Keratinocyte (primary cell): ENCODE results near the gene SLC44A1.

ENCODE experiments used
- EZH2 ChIP-seq: IDR thresholded peaks from one replicate; pipeline ENCODE4 v1.6.1; 2012; ENCODE audit warnings: inconsistent platforms, mild to moderate bottlenecking, low read length, moderate library complexity
- TF ChIP-seq, protein P1 (sequence below), 3 experiments: IDR thresholded peaks in 1 of 3; conservative IDR thresholded peaks in 1 of 3; optimal IDR thresholded peaks in 1 of 3; 2 replicates in 2 of 3; 3 replicates in 1 of 3; pipeline versions ENCODE3 to v1.5.1; 2011; ENCODE audit warnings: low read length in 3 of 3, mild to moderate bottlenecking in 3 of 3, moderate library complexity in 2 of 3, control low read depth in 1 of 3, inconsistent platforms in 1 of 3; ENCODE audit not compliant: insufficient read depth in 2 of 3; ENCODE audit errors: extremely low read depth in 1 of 3

DNA sequence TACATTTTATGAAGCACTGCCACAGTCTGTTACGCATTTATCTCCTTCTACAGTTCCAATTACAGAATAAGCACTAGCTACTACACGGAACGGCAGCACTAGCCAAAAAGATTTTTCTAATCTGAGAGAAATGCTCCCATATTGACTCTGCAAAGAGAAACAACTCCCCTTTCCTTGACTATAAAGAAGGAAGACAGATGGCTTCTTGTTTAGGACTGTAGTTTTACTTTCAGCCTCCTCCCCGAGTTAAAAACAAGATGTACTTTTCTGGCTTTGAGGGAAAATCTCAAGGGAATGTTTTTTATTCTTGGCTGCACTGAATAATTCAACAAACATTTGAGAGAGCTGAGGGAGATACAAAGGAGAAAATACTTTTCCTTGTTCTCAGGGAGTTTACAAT lies 1.9 kb upstream of the SLC44A1 start:
- TF ChIP-seq, protein P1, sequence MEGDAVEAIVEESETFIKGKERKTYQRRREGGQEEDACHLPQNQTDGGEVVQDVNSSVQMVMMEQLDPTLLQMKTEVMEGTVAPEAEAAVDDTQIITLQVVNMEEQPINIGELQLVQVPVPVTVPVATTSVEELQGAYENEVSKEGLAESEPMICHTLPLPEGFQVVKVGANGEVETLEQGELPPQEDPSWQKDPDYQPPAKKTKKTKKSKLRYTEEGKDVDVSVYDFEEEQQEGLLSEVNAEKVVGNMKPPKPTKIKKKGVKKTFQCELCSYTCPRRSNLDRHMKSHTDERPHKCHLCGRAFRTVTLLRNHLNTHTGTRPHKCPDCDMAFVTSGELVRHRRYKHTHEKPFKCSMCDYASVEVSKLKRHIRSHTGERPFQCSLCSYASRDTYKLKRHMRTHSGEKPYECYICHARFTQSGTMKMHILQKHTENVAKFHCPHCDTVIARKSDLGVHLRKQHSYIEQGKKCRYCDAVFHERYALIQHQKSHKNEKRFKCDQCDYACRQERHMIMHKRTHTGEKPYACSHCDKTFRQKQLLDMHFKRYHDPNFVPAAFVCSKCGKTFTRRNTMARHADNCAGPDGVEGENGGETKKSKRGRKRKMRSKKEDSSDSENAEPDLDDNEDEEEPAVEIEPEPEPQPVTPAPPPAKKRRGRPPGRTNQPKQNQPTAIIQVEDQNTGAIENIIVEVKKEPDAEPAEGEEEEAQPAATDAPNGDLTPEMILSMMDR (optimal IDR thresholded peaks at IDR 0.05 in 1 of 3, IDR thresholded peaks at IDR 0.05 in 1 of 3, conservative IDR thresholded peaks at IDR 0.05 in 1 of 3; ENCODE audit: extremely low read depth in 1 of 3, insufficient read depth in 2 of 3, low read length in 3 of 3) = no peak
- TF ChIP-seq EZH2 = no peak
